ACC112 (cell line): ENCODE results near the gene F12.

ENCODE experiments used
- H2AFZ ChIP-seq: fragments of 200-600 bp; sonication (generic); one replicate; pipeline ENCODE4 v1.6.0; 2017; ENCODE audit warnings: antibody characterized with exemption, low read length; ENCODE audit not compliant: unreplicated experiment
- H3K27ac ChIP-seq: fragments of 200-600 bp; sonication (generic); 2 replicates; pipeline ENCODE4 v1.5.1; 2014; ENCODE audit warnings: low read depth, mild to moderate bottlenecking, antibody characterized with exemption, low read length, moderate library complexity
- H3K27me3 ChIP-seq: fragments of 200-600 bp; sonication (generic); 2 replicates; pipeline ENCODE4 v1.6.1; 2014; ENCODE audit warnings: mild to moderate bottlenecking, antibody characterized with exemption, low read length, moderate library complexity, mixed read lengths; ENCODE audit not compliant: insufficient read depth
- H3K36me3 ChIP-seq: fragments of 200-600 bp; sonication (generic); 2 replicates; pipeline ENCODE4 v1.6.1; 2016; ENCODE audit warnings: mild to moderate bottlenecking, antibody characterized with exemption, low read length, moderate library complexity, mixed read lengths; ENCODE audit not compliant: insufficient read depth
- H3K4me1 ChIP-seq: fragments of 200-600 bp; sonication (generic); one replicate; pipeline ENCODE4 v1.6.1; 2016; ENCODE audit warnings: low read length, mixed read lengths; ENCODE audit not compliant: insufficient read depth, unreplicated experiment, control insufficient read depth
- H3K4me3 ChIP-seq: fragments of 200-600 bp; sonication (generic); 2 replicates; pipeline ENCODE4 v1.5.1; 2014; ENCODE audit warnings: mild to moderate bottlenecking, low read depth, low read length
- H3K79me2 ChIP-seq: fragments of 200-600 bp; sonication (generic); one replicate; pipeline ENCODE4 v1.6.0; 2016; ENCODE audit warnings: low read length; ENCODE audit not compliant: control insufficient read depth, unreplicated experiment, insufficient read depth

Gene F12

DNA sequence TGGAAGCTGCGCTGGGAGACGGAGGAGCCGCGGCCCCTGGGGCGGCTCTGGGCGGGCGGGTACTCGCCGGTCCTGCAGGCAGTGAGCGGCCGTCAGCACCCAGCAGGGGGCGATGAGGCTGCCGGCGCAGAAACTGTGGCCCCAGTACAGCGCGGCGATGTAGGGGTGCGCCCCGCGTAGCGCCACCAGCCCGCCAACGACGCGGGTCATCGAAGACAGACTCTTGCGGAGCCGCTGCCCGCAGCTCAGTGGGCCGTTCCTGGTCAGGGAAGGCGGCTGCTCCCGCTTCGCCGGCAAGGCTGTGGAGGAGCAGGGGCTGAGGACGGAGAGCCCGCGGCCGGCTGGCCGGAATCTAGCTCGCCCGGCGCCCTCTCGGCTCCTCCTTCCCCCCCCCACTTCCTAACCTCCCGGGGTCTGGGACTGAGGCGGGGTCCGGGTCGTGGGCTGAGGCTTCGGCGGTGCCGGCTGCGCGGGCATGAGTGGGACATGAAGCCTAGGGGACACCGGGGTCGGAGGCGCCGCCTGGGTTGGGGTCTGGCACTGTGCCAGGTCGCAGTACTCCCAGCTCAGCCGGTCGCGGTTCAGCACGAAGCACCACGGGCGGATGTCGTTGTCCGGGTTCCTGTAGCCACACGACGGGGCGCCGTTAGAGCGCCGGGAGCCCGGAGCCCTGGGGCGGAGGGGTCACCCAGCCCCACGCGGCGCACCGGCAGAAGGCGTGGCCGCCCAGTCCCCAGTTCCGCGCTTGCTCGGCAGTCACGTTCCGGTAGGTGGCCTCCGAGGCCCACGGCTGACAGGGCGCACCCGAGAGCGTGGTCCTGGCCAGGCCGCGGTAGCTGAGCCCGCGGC, 5.3 kb downstream of the F12 start:
- Histone ChIP-seq H3K36me3 (no peaks in the 10 kb centered on the region), H2AFZ (peak overlapping the region; percentile 77), H3K4me1 (peaks cover 8% of the 10 kb centered on the region), H3K4me3 (peak overlapping the region; percentile 77), H3K79me2 (no peaks in the 10 kb centered on the region), H3K27ac (no peak overlapping the region), H3K27me3 (peaks cover 40% of the 10 kb centered on the region)

GRCh38 chr5:177403102-177403791, 6.1 kb downstream of the F12 start:
- Histone ChIP-seq H3K36me3 (no peaks in the 10 kb centered on the region), H3K27ac (no peak overlapping the region), H3K79me2 (no peaks in the 10 kb centered on the region), H3K4me3 (peak overlapping the region; percentile 77), H2AFZ (peak overlapping the region; percentile 41), H3K27me3 (peaks cover 40% of the 10 kb centered on the region), H3K4me1 (peaks cover 8% of the 10 kb centered on the region)

DNA sequence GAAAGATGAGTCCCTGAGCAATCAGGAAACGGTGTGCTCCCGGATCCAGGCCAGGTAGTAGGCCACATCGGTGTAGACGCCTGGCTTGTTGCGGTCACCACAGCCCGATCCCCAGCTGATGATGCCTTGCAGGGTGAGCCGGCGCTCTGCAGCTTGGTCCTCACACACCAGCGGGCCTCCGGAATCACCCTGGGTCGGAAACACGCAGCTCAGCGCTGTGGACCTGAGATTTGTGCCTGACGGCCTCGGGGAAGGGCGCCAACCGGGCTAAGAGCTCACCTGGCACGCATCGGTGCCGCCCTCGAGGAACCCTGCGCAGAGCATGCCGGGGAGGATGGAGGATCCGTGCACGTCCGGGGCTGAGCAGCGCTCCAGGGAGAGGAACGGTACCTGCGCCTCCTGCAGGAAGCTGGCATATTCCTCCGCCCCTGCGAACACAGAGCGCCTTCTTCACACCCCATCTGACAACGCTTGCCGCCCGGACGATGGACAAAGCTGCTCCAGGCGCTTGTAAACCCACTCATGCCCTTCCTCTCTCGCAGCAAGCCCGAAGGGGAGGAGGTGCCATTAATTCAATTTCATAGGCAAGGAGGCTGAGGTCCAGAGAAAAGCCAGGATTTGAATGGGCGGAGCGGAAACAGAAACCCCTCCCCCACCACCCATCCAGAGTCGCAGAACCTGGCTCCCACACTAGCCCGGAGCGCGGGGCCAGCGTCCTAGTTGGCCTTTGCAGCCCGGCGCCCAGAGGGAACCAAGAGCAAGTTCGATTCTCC, 6.9 kb downstream of the F12 start:
- H3K4me3 ChIP-seq, result peak overlapping the region; percentile 77
- H3K36me3 ChIP-seq, result no peaks in the 10 kb centered on the region
- no peaks in the 10 kb centered on the region for H3K79me2 ChIP-seq
- no peak overlapping the region for H3K27ac ChIP-seq
- H3K27me3 ChIP-seq, result peaks cover 40% of the 10 kb centered on the region
- H2AFZ ChIP-seq, result peak overlapping the region; percentile 41
- H3K4me1 ChIP-seq, result peaks cover 8% of the 10 kb centered on the region

GRCh38 chr5:177399997-177400868, 9.1 kb downstream of the F12 start, which contains the start of gene PFN3:
PFN3 (minus strand) TSS chr5:177400661; CDS start chr5:177400576, 85 bp downstream.
- Histone ChIP-seq H3K36me3 (no peaks in the 10 kb centered on the region), H3K4me1 (peaks cover 8% of the 10 kb centered on the region), H3K27me3 (peaks cover 40% of the 10 kb centered on the region), H3K79me2 (no peaks in the 10 kb centered on the region), H3K4me3 (peak within 1 kb of the TSS; percentile 22; the same call in 1 of the 2 replicates), H3K27ac (no peak within 1 kb of the TSS), H2AFZ (no peak within 1 kb of the TSS)

GRCh38 chr5:177397875-177398390, 11.4 kb downstream of the F12 start:
- Histone ChIP-seq H3K27me3 (peaks cover 39% of the 10 kb centered on the region), H3K79me2 (no peaks in the 10 kb centered on the region), H3K27ac (no peak overlapping the region), H3K4me3 (no peak overlapping the region), H2AFZ (no peak overlapping the region), H3K36me3 (no peaks in the 10 kb centered on the region), H3K4me1 (peaks cover 2% of the 10 kb centered on the region)

- Histone ChIP-seq H3K27ac (no peak overlapping the region), H3K79me2 (no peaks in the 10 kb centered on the region), H3K4me3 (no peak overlapping the region), H3K36me3 (no peaks in the 10 kb centered on the region), H3K4me1 (no peaks in the 10 kb centered on the region), H3K27me3 (peaks cover 29% of the 10 kb centered on the region), H2AFZ (no peak overlapping the region)
Measured at GRCh38 chr5:177396807-177397206, 12.6 kb downstream of the F12 start.

DNA sequence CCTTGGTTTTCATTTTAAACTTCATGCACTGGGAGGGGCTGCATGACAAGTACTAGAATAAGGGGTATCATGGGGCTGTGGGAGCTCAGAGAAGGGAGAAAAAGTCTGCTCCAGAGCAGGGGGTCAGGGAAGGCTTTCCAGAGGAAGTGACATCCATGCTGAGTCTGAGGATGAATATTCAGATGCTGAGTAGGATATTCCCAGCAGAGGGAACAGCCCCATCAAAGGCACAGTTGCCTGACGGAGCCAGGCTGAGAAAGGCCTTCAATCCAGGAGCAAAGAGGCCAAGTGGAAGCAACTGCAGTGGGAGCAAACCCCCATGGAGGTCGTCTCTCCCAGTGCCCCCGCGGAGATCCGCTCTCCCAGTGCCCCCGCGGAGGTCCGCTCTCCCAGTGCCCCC, 13.3 kb downstream of the F12 start:
- no peaks in the 10 kb centered on the region for H3K79me2 ChIP-seq
- no peaks in the 10 kb centered on the region for H3K4me1 ChIP-seq
- H2AFZ ChIP-seq, result no peak overlapping the region
- H3K27ac ChIP-seq, result no peak overlapping the region
- H3K36me3 ChIP-seq, result no peaks in the 10 kb centered on the region
- peaks cover 22% of the 10 kb centered on the region for H3K27me3 ChIP-seq
- H3K4me3 ChIP-seq, result no peak overlapping the region

GRCh38 chr5:177393990-177394389, 15.4 kb downstream of the F12 start:
- Histone ChIP-seq H3K36me3 (no peaks in the 10 kb centered on the region), H3K27me3 (0 out of 2 replicates have a peak, but pooled peaks cover 3% of the 10 kb centered on the region), H3K4me3 (no peak overlapping the region), H3K27ac (no peak overlapping the region), H3K79me2 (no peaks in the 10 kb centered on the region), H2AFZ (no peak overlapping the region), H3K4me1 (peaks cover 12% of the 10 kb centered on the region)

DNA sequence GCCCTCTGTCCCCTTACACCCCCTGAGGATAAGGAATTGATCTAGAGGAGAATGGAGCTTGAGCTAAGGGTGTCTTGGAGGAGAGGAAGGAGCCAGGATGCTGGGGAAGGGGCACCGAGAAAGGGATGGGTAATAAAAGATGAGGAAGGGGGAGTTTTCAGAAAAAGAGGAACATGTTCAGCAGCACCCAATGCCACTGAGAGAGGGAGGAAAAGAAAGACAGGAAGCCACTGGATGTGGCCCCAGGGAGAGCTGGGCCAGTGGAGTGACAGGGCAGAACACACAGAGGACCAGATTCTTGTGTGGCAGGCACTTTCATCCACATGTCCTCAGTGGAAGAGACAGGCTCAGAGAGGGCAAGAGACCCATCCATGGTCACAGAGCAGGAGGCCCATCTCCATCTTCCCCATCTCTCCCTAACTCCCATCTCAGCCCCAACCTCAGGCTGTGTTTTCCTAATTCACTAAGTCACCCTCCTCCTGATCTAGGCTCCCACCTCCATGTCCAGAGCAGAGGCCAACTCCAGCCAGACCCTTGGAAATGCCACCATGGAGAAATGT, 16.1 kb downstream of the F12 start:
- H3K36me3 ChIP-seq, result no peaks in the 10 kb centered on the region
- peaks cover 19% of the 10 kb centered on the region for H3K4me1 ChIP-seq
- no peaks in the 10 kb centered on the region for H3K79me2 ChIP-seq
- no peak overlapping the region for H3K27ac ChIP-seq
- 0 out of 2 replicates have a peak, but pooled peaks cover 3% of the 10 kb centered on the region for H3K27me3 ChIP-seq
- no peak overlapping the region for H2AFZ ChIP-seq
- no peak overlapping the region for H3K4me3 ChIP-seq
